ENCODE measurements around the gene PPIB.

PPIB gene

GRCh38 chr15:64158363-64159134 lies 4.3 kb downstream of the PPIB start:
- Histone ChIP-seq H3K9me3 (no peaks in the 10 kb centered on the region), H3K27me3 (no peaks in the 10 kb centered on the region), H3K27ac (peak overlapping the region; percentile 58), H3K9ac (peak overlapping the region; percentile 50), H3K36me3 (peaks cover 79% of the 10 kb centered on the region), H3K4me3 (no peak overlapping the region), H3K4me2 (peak overlapping the region; percentile 98), H3K4me1 (peaks cover 86% of the 10 kb centered on the region), H4K20me1 (peaks cover 87% of the 10 kb centered on the region)
- no peak for TF ChIP-seq Cebpa-rat (IDR thresholded peaks at IDR 0.05)

GRCh38 chr15:64157599-64158125 lies 5.2 kb downstream of the PPIB start:
- Histone ChIP-seq H3K9ac (0 out of 2 replicates have a peak overlapping the region, but pooled peaks have one; percentile 40), H3K4me1 (peaks cover 84% of the 10 kb centered on the region), H3K27me3 (no peaks in the 10 kb centered on the region), H3K36me3 (peaks cover 79% of the 10 kb centered on the region), H4K20me1 (peaks cover 87% of the 10 kb centered on the region), H3K27ac (0 out of 2 replicates have a peak overlapping the region, but pooled peaks have one; percentile 58), H3K9me3 (no peaks in the 10 kb centered on the region), H3K4me2 (peak overlapping the region; percentile 98; the same call in 1 of the 2 replicates), H3K4me3 (no peak overlapping the region)
- no peak for TF ChIP-seq Cebpa-rat (IDR thresholded peaks at IDR 0.05)

DNA sequence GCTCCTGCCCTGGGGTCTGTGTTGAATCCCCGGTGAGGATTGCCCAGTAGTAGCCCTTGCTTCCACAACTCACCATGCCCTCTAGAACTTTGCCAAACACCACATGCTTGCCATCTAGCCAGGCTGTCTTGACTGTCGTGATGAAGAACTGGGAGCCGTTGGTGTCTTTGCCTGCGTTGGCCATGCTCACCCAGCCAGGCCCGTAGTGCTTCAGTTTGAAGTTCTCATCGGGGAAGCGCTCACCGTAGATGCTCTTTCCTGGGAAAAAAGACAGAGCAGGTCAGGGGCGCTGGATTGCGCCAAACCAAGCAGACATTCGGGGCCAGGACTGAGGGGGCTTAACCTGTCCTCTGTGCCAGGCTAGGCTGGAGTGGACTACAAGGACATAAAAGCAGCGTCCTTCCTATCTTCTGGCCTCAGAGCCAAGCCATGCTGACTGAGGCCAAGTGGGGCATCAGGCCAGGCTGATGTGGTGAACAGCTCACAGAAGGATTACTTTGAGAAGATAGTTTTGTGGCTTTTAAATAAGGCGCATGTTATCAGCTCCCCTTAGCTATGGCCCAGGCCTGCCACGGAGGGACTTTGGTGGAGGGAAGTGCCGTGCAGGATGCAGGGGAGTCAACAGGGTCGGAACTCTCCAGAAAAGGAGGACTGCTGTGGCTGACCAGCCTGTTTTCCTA lies 6.0 kb downstream of the PPIB start:
- Histone ChIP-seq H3K36me3 (peaks cover 79% of the 10 kb centered on the region), H3K27ac (peak overlapping the region; percentile 35), H3K9me3 (no peaks in the 10 kb centered on the region), H3K4me1 (peaks cover 81% of the 10 kb centered on the region), H3K4me2 (0 out of 2 replicates have a peak overlapping the region, but pooled peaks have one; percentile 8), H3K9ac (peak overlapping the region; percentile 40), H3K27me3 (no peaks in the 10 kb centered on the region), H4K20me1 (peaks cover 83% of the 10 kb centered on the region), H3K4me3 (no peak overlapping the region)
- TF ChIP-seq Cebpa-rat (IDR thresholded peaks at IDR 0.05) = no peak

DNA sequence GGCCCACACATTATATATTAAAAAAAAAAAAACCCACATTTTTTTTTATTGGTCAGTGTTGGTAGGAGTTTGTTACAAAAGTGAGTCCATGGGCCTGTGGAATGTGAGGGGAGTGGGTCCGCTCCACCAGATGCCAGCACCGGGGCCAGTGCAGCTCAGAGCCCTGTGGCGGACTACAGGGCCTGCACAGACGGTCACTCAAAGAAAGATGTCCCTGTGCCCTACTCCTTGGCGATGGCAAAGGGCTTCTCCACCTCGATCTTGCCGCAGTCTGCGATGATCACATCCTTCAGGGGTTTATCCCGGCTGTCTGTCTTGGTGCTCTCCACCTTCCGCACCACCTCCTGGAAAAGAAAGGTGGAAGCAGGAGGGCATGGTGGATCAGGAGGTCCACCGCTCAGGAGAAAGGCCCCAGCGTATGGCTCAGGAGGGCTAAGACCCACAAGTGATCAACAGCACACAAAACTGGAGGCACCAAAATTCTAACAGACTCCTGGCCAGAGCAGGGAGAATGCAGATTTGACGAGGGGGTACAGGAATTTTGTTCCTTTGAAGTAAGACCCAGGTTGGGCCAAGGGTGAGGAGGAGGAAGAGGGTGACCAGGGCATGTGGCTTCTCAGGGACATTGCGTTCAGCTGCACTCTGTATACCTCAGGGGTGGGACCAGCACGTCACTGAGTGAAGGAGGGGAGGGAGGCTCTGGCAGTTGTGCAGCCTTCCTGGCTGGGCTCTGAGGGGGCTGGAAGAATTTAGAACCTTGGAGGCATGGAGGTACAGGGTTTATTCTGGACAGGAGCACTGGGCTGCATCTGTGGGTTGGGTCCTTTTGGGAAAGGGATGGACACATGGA lies 6.8 kb downstream of the PPIB start:
- no peak for TF ChIP-seq Cebpa-rat (IDR thresholded peaks at IDR 0.05)
- H3K4me1 ChIP-seq = peaks cover 76% of the 10 kb centered on the region
- no peak overlapping the region for H3K4me3 ChIP-seq
- H3K9me3 ChIP-seq = no peaks in the 10 kb centered on the region
- H3K36me3 ChIP-seq = peaks cover 74% of the 10 kb centered on the region
- peak overlapping the region; percentile 35 for H3K27ac ChIP-seq
- 0 out of 2 replicates have a peak overlapping the region, but pooled peaks have one; percentile 12 for H3K9ac ChIP-seq
- peak overlapping the region; percentile 14; the same call in 1 of the 2 replicates for H3K4me2 ChIP-seq
- H3K27me3 ChIP-seq = no peaks in the 10 kb centered on the region
- peaks cover 75% of the 10 kb centered on the region for H4K20me1 ChIP-seq

GRCh38 chr15:64153480-64154367 lies 9.1 kb downstream of the PPIB start:
- peak overlapping the region; percentile 98 for H3K27ac ChIP-seq
- peak overlapping the region; percentile 95 for H3K4me3 ChIP-seq
- no peaks in the 10 kb centered on the region for H3K9me3 ChIP-seq
- TF ChIP-seq Cebpa-rat (IDR thresholded peaks at IDR 0.05) = no peak
- H3K9ac ChIP-seq = peak overlapping the region; percentile 97
- peaks cover 72% of the 10 kb centered on the region for H3K4me1 ChIP-seq
- H3K4me2 ChIP-seq = peak overlapping the region; percentile 97
- H3K27me3 ChIP-seq = no peaks in the 10 kb centered on the region
- H4K20me1 ChIP-seq = peaks cover 52% of the 10 kb centered on the region
- peaks cover 51% of the 10 kb centered on the region for H3K36me3 ChIP-seq

DNA sequence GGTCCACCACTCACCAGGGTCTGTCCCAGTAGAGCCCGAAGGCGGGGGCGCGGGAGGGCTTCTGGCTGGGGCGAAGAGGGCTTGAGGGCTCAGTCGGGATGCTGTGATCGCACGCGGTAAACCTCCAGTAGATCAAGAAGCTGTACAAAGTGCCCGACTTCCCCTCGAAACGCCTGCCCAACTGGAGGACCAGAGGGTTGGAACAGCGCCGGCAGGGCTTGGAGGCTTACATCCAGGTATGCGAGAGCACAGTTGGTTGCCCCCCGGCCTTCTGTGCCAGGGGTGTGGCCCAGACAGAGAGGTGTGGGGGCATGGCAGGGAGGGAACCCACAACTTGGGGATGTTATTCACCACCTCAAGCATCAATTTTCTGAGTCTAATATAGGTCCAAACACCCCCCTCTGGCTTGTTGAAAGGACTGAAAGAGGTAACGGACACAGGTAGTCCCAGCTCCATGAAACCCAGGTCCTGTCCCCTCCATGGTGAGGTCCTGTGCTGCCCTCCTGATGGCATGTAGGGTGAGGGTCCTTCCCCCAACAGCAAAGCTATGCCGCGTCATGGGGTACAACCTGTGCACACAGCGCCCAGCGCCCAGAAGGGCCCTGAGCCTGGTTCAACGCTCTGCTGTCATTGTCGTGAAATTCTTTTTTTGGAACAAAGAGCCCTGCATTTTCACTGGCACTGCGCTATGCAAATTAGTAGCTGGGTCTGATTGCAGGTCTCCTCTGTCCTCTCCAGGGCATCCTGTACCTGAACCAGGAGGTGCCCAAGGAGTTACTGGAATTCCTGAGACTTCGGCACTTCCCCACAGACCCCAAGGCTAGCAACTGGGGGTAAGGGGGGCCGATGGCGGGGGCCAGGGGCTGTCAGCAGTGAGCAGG lies 10.1 kb downstream of the PPIB start:
- no peak for TF ChIP-seq Cebpa-rat (IDR thresholded peaks at IDR 0.05)
- Histone ChIP-seq H3K9ac (peak overlapping the region; percentile 97), H3K4me2 (peak overlapping the region; percentile 97), H3K27ac (peak overlapping the region; percentile 98), H3K4me1 (peaks cover 62% of the 10 kb centered on the region), H3K9me3 (no peaks in the 10 kb centered on the region), H3K27me3 (no peaks in the 10 kb centered on the region), H3K4me3 (peak overlapping the region; percentile 95), H3K36me3 (peaks cover 42% of the 10 kb centered on the region), H4K20me1 (peaks cover 42% of the 10 kb centered on the region)

GRCh38 chr15:64151727-64152506 lies 10.9 kb downstream of the PPIB start, which contains the start of gene SNX22:
Gene SNX22, plus strand, starts transcription at chr15:64151731. Its CDS starts 45 bp downstream, at chr15:64151776.
- peak within 1 kb of the TSS; percentile 97 for H3K9ac ChIP-seq
- H3K9me3 ChIP-seq = no peaks in the 10 kb centered on the region
- H3K27me3 ChIP-seq = no peaks in the 10 kb centered on the region
- peaks cover 34% of the 10 kb centered on the region for H4K20me1 ChIP-seq
- no peak for TF ChIP-seq Cebpa-rat (IDR thresholded peaks at IDR 0.05)
- peak within 1 kb of the TSS; percentile 95 for H3K4me3 ChIP-seq
- H3K4me1 ChIP-seq = peaks cover 54% of the 10 kb centered on the region
- peak within 1 kb of the TSS; percentile 98 for H3K27ac ChIP-seq
- H3K4me2 ChIP-seq = peak within 1 kb of the TSS; percentile 97
- H3K36me3 ChIP-seq = peaks cover 33% of the 10 kb centered on the region
